A549 (cell line): ENCODE measurements around the gene ASH1L. TPM values are rescaled to one million over a fixed set of nuclear protein-coding genes. Genes with fewer than 3 reads are reported as not detected.
"Not testable (repeated sequence)": the region's sequence is repeated elsewhere in the genome, so short reads cannot be mapped to it uniquely, and the experiment has no call there.

ENCODE experiments used
- ATAC-seq, 2 experiments: fragments of 200-7000 bp in 1 of 2; fragments of >200 bp in 1 of 2; cut with Nextera tagmentation in 1 of 2; cut with Tn5 transposase in 1 of 2; 3 replicates each; pipeline versions ENCODE4 v1.8.0 to v1.9.1; 2018 to 2020; ENCODE audit warnings: mild to moderate bottlenecking in 1 of 2, moderate library complexity in 1 of 2
- CTCF ChIA-PET: fragments of 300-600 bp; sonication (Branson Sonifier 250); formaldehyde crosslinking; extraction: SDS; loops from one replicate; lab custom pipeline; 2021; ENCODE audit warnings: antibody characterized with exemption, inconsistent platforms; lab: Yijun Ruan, JAX
- POLR2A ChIA-PET: fragments of 350-600 bp; formaldehyde crosslinking; extraction: SDS; loops from one replicate; lab custom pipeline; 2021; ENCODE audit warnings: antibody characterized with exemption, inconsistent platforms; lab: Yijun Ruan, JAX
- DNase-seq, 2 experiments: peaks; one replicate each; pipeline versions ENCODE4 v3.0.0 to v3.0.0-alpha.2; 2011 to 2016; ENCODE audit warnings: low read depth in 1 of 2, low spot score in 1 of 2
- FAIRE-seq: peaks from 2 replicates; lab custom pipeline; 2011; peaks lifted over from hg19 to GRCh38; lab: Jason Lieb, UNC
- H3K27ac ChIP-seq, 2 experiments: fragments of >200 bp; sonication (Bioruptor Twin); formaldehyde crosslinking; 3 replicates each; pipeline ENCODE4 v1.5.1; 2016 to 2017
- H3K4me1 ChIP-seq: fragments of >200 bp; sonication (Bioruptor Twin); formaldehyde crosslinking; 3 replicates; pipeline ENCODE4 v1.6.1; 2016
- H3K4me2 ChIP-seq: fragments of >200 bp; sonication (Bioruptor Twin); formaldehyde crosslinking; 3 replicates; pipeline ENCODE4 v1.6.1; 2016
- H3K4me3 ChIP-seq: fragments of >200 bp; sonication (Bioruptor Twin); formaldehyde crosslinking; 3 replicates; pipeline ENCODE4 v1.5.1; 2016
- H3K9me3 ChIP-seq: fragments of >200 bp; sonication (Bioruptor Twin); formaldehyde crosslinking; 3 replicates; pipeline ENCODE4 v1.6.1; 2016
- CBX2 ChIP-seq: fragments of 200-600 bp; sonication (generic); IDR thresholded peaks from 2 replicates; pipeline ENCODE4 v1.6.1; 2016; ENCODE audit warnings: low read depth, mild to moderate bottlenecking, borderline replicate concordance
- CBX8 ChIP-seq: fragments of 200-600 bp; sonication (generic); IDR thresholded peaks from 2 replicates; pipeline ENCODE4 v1.6.1; 2016
- FOXS1 ChIP-seq: fragments of 250-450 bp; sonication (Bioruptor Pico); IDR thresholded peaks from 2 replicates; pipeline ENCODE4 v1.5.0; 2020; ENCODE audit warnings: mild to moderate bottlenecking, moderate library complexity
- HOXB13 ChIP-seq: fragments of 250-450 bp; sonication (Bioruptor Pico); IDR thresholded peaks from 2 replicates; pipeline ENCODE4 v1.5.0; 2020; ENCODE audit warnings: low read depth, mild to moderate bottlenecking, moderate library complexity
- JUN ChIP-seq, 2 experiments: fragments of >200 bp; sonication (Bioruptor Twin); formaldehyde crosslinking; IDR thresholded peaks; 2 replicates in 1 of 2; 3 replicates in 1 of 2; pipeline ENCODE4 v1.6.1; 2016 to 2017
- MAFK ChIP-seq: fragments of 450-650 bp; IDR thresholded peaks from 2 replicates; pipeline ENCODE4 v1.6.1; 2014; ENCODE audit not compliant: partially characterized antibody
- MYC ChIP-seq: IDR thresholded peaks from 2 replicates; pipeline ENCODE4 v1.6.1; 2012; ENCODE audit warnings: mild to moderate bottlenecking, inconsistent platforms, low read length, improper control_type of control experiment, borderline replicate concordance
- SREBF2 ChIP-seq: fragments of 450-650 bp; IDR thresholded peaks from 2 replicates; pipeline ENCODE4 v1.6.1; 2014; ENCODE audit warnings: mild to moderate bottlenecking, moderate library complexity
- ZC3H11A ChIP-seq: fragments of 450-650 bp; IDR thresholded peaks from 2 replicates; pipeline ENCODE4 v1.6.1; 2014; ENCODE audit warnings: antibody characterized with exemption, mild to moderate bottlenecking
- WGBS: methylation state at CpG from one replicate; pipeline ENCODE4 v1.1.6; 2017; ENCODE audit errors: missing lambda C conversion rate; 5-methylcytosine and 5-hydroxymethylcytosine counted together
- polyA plus RNA-seq, 4 experiments: library from polyadenylated mRNA; depleted of rRNA in 3 of 4; stranded (reverse); fragments of >200 nt; fragmentation: RNase III in 1 of 4; extraction: RNeasy Plus Mini Kit Qiagen cat#74134 plus additional on column Dnase treatment in 1 of 4; gene quantifications; 2 replicates in 3 of 4; 3 replicates in 1 of 4; pipeline ENCODE4 v1.2.3, GENCODE V29; 2011 to 2017
- TF ChIP-seq, protein P1 (sequence below): fragments of 150-350 bp; IDR thresholded peaks from 2 replicates; pipeline ENCODE4 v1.6.1; 2014; ENCODE audit warnings: low read depth, mild to moderate bottlenecking, low read length
- TF ChIP-seq, protein P2 (sequence below): fragments of >200 bp; sonication (Bioruptor Twin); formaldehyde crosslinking; IDR thresholded peaks from 3 replicates; pipeline ENCODE4 v1.5.1; 2016
- TF ChIP-seq, protein P3 (sequence below): IDR thresholded peaks from 2 replicates; pipeline ENCODE4 v1.6.1; 2012
- TF ChIP-seq, protein P4 (sequence below): IDR thresholded peaks from 2 replicates; pipeline ENCODE4 v1.6.1; 2012; ENCODE audit warnings: low read depth, borderline replicate concordance
- TF ChIP-seq, protein P5 (sequence below): fragments of >200 bp; sonication (Bioruptor Twin); formaldehyde crosslinking; IDR thresholded peaks from 2 replicates; pipeline ENCODE4 v1.6.1; 2016
- TF ChIP-seq, protein P6 (sequence below): fragments of 200-600 bp; sonication (generic); IDR thresholded peaks from 2 replicates; pipeline ENCODE4 v1.6.1; 2016; ENCODE audit warnings: antibody characterized with exemption, mild to moderate bottlenecking, moderate library complexity

The ASH1L gene
- polyA plus RNA-seq, 2 of the 4 experiments (the other 2 are of a cell fraction) = 10.0 to 32.8 TPM

DNA sequence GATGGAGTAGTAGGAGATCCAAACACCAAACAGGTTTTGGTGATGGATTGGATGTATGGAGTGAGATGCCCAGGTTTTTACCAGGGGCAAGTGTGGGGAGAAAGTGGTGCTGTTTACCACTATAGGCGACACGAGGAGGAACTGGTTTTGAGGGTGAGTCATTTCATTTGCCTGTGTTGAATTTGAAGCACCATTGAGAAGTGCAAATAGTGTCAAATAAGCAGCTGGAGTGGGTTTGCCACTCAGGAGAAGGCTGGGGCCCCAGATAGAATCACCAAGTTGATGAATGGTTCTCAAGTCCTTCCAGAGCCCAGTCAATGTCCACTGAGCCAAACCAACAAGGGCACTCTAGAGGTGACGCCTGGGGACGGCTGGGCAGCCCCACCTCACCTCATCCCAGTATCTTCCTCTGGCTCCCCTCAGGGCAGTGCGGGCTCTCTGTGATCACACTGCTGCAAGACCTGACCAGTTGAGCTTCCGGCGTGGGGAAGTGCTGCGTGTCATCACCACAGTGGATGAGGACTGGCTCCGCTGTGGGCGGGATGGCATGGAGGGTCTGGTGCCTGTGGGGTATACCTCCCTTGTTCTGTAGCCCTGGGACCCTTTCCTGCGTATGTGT, 232.5 kb downstream of the ASH1L start (continued):
- TF ChIP-seq, protein P1, sequence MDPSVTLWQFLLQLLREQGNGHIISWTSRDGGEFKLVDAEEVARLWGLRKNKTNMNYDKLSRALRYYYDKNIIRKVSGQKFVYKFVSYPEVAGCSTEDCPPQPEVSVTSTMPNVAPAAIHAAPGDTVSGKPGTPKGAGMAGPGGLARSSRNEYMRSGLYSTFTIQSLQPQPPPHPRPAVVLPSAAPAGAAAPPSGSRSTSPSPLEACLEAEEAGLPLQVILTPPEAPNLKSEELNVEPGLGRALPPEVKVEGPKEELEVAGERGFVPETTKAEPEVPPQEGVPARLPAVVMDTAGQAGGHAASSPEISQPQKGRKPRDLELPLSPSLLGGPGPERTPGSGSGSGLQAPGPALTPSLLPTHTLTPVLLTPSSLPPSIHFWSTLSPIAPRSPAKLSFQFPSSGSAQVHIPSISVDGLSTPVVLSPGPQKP = no peak
- TF ChIP-seq CBX8 (no peak), JUN (IDR thresholded peaks at IDR 0.05) (no peak)

DNA sequence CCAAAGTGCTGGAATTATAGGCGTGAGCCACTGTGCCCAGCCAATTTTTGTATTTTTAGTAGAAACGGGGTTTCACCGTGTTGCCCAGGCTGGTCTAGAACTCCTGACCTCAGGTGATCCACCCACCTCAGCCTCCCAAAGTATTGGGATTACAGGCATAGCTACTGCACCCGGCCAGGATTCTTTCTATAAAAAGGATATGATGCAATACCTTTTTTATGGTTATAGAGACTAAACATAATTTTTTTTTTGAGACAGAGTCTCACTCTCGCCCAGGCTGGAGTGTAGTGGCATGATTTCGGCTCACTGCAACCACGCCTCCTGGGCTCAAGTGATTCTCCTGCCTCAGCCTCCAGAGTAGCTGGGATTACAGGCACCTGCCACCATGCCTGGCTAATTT, 233.7 kb downstream of the ASH1L start:
- DNase-seq, H3K4me3 ChIP-seq, ATAC-seq, H3K4me2 ChIP-seq, H3K9me3 ChIP-seq, H3K27ac ChIP-seq, FAIRE-seq: not testable (repeated sequence)
- 87% methylated on average over 7 of the region's 7 CpGs for WGBS
- peaks cover 10% of the 10 kb centered on the region for H3K4me1 ChIP-seq
- ChIA-PET CTCF (interaction anchor here (0.7 to 1.9 kb wide), 5 partner anchors 39 to 1160 kb away, joined by 3 to 11 read pairs (median 4); no protein-coding TSS in a partner anchor), POLR2A (interaction anchor here (0.6 kb wide), 1 partner anchor 236 kb away, joined by 3 read pairs; no protein-coding TSS in a partner anchor)

DNA sequence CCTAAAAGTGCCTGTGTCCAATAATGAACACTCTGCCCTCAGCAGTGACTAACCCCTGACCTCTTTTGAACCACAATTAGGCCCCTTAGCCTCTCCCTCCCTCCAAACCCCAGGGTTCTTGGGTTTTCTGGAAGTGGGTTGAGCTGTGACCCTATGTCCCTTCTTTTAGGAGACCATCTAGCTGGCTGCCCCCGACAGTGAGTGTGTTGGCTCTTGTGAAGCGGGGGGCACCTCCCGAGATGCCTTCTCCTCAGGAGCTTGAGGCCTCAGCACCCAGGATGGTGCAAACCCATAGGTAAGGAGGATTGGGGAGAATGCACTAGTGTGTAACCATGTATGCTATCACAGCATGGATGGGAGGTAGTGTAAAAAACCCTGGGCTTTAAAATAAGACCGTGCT, 234.6 kb downstream of the ASH1L start:
- Histone ChIP-seq H3K4me2 (no peak overlapping the region), H3K4me3 (no peak overlapping the region), H3K4me1 (peaks cover 10% of the 10 kb centered on the region), H3K9me3 (no peaks in the 10 kb centered on the region), H3K27ac (no peak overlapping the region)
- CTCF ChIA-PET = interaction anchor here (0.7 to 6.3 kb wide), 7 partner anchors 10 to 243 kb away, joined by 3 to 43 read pairs (median 7); partner anchors contain the start of gene FDPS
- POLR2A ChIA-PET = no interaction called here
- no peak for FAIRE-seq
- DNase-seq = no peak
- 84% methylated on average over 4 of the region's 4 CpGs for WGBS
- ATAC-seq = no peak
- TF ChIP-seq, protein P2, sequence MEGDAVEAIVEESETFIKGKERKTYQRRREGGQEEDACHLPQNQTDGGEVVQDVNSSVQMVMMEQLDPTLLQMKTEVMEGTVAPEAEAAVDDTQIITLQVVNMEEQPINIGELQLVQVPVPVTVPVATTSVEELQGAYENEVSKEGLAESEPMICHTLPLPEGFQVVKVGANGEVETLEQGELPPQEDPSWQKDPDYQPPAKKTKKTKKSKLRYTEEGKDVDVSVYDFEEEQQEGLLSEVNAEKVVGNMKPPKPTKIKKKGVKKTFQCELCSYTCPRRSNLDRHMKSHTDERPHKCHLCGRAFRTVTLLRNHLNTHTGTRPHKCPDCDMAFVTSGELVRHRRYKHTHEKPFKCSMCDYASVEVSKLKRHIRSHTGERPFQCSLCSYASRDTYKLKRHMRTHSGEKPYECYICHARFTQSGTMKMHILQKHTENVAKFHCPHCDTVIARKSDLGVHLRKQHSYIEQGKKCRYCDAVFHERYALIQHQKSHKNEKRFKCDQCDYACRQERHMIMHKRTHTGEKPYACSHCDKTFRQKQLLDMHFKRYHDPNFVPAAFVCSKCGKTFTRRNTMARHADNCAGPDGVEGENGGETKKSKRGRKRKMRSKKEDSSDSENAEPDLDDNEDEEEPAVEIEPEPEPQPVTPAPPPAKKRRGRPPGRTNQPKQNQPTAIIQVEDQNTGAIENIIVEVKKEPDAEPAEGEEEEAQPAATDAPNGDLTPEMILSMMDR = no peak
- TF ChIP-seq, all 56 proteins: peak for 0

DNA sequence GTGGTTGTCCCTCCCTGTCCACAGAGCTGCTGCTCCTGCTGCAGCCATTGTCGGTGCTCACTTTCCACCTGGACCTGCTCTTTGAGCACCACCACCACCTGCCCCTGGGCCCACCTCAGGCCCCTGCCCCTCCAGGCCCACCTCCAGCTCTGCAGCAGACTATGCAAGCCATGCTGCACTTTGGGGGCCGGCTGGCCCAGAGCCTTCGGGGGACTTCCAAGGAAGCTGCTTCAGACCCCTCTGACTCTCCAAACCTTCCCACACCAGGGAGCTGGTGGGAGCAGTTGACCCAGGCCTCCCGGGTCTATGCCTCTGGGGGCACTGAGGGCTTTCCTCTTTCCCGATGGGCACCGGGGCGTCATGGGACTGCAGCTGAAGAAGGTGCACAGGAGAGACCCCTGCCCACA, 236.0 kb downstream of the ASH1L start:
- Histone ChIP-seq H3K27ac (0 out of 6 replicates have a peak overlapping the region, but pooled peaks of 1 of the 2 experiments have one; percentile 15), H3K4me2 (no peak overlapping the region), H3K4me1 (peaks cover 19% of the 10 kb centered on the region), H3K4me3 (no peak overlapping the region), H3K9me3 (no peaks in the 10 kb centered on the region)
- no peak for DNase-seq
- ATAC-seq = no peak
- POLR2A ChIA-PET = no interaction called here
- WGBS = 88% methylated on average over 5 of the region's 7 CpGs
- CTCF ChIA-PET = interaction anchor here (0.6 to 7.7 kb wide), 8 partner anchors 8 to 388 kb away, joined by 3 to 149 read pairs (median 4); partner anchors contain the start of gene FDPS
- no peak for FAIRE-seq
- TF ChIP-seq HOXB13 (CRISPR knock-in tag) (no peak), MAFK (no peak), MYC (no peak), FOXS1 (no peak), ZC3H11A (no peak), SREBF2 (no peak), CBX8 (no peak), CBX2 (no peak)
- TF ChIP-seq, protein P3, sequence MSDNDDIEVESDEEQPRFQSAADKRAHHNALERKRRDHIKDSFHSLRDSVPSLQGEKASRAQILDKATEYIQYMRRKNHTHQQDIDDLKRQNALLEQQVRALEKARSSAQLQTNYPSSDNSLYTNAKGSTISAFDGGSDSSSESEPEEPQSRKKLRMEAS = no peak
- TF ChIP-seq, protein P4, sequence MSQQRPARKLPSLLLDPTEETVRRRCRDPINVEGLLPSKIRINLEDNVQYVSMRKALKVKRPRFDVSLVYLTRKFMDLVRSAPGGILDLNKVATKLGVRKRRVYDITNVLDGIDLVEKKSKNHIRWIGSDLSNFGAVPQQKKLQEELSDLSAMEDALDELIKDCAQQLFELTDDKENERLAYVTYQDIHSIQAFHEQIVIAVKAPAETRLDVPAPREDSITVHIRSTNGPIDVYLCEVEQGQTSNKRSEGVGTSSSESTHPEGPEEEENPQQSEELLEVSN = no peak
- TF ChIP-seq, protein P5, sequence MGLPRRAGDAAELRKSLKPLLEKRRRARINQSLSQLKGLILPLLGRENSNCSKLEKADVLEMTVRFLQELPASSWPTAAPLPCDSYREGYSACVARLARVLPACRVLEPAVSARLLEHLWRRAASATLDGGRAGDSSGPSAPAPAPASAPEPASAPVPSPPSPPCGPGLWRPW = no peak
- TF ChIP-seq, protein P6, sequence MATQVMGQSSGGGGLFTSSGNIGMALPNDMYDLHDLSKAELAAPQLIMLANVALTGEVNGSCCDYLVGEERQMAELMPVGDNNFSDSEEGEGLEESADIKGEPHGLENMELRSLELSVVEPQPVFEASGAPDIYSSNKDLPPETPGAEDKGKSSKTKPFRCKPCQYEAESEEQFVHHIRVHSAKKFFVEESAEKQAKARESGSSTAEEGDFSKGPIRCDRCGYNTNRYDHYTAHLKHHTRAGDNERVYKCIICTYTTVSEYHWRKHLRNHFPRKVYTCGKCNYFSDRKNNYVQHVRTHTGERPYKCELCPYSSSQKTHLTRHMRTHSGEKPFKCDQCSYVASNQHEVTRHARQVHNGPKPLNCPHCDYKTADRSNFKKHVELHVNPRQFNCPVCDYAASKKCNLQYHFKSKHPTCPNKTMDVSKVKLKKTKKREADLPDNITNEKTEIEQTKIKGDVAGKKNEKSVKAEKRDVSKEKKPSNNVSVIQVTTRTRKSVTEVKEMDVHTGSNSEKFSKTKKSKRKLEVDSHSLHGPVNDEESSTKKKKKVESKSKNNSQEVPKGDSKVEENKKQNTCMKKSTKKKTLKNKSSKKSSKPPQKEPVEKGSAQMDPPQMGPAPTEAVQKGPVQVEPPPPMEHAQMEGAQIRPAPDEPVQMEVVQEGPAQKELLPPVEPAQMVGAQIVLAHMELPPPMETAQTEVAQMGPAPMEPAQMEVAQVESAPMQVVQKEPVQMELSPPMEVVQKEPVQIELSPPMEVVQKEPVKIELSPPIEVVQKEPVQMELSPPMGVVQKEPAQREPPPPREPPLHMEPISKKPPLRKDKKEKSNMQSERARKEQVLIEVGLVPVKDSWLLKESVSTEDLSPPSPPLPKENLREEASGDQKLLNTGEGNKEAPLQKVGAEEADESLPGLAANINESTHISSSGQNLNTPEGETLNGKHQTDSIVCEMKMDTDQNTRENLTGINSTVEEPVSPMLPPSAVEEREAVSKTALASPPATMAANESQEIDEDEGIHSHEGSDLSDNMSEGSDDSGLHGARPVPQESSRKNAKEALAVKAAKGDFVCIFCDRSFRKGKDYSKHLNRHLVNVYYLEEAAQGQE = no peak
- TF ChIP-seq, all 56 proteins: peak for 0
